Measurements from ENCODE around the gene PTPRN. TPM values are rescaled to one million over a fixed set of nuclear protein-coding genes. Genes with fewer than 3 reads are reported as not detected.

Gene PTPRN
- total RNA-seq, 1 experiment from 2014 or later = not detected

GRCh38 chr2:219243291-219243761, 65.9 kb downstream of the PTPRN start:
- no peak overlapping the region for H3K4me3 ChIP-seq (replicated peaks in 1 of 2; ENCODE audit: low read depth in 1 of 2, low read length in 2 of 2)
- no peaks in the 10 kb centered on the region for H4K20me1 ChIP-seq (ENCODE audit: insufficient read depth)
- ChIA-PET POLR2A (no interaction called here), RAD21 (ENCODE audit: low non-redundant PET in 1 of 2, low total read pairs in 2 of 2, uncharacterized antibody in 2 of 2, unreplicated experiment in 2 of 2) (no interaction called here), CTCF (no interaction called here)
- no peak overlapping the region for H3K4me2 ChIP-seq (ENCODE audit: low read length)
- H3K9ac ChIP-seq (ENCODE audit: low read length) = no peak overlapping the region
- H3K27me3 ChIP-seq (ENCODE audit: insufficient read depth, low read length) = no peaks in the 10 kb centered on the region
- H3K9me2 ChIP-seq (ENCODE audit: insufficient read depth) = no peaks in the 10 kb centered on the region
- H3K36me3 ChIP-seq (ENCODE audit: control insufficient read depth in 1 of 2, insufficient read depth in 2 of 2, low read length in 2 of 2) = peaks cover 0 to 5% of the 10 kb centered on the region in 2 experiments; a peak in 3 of 4 replicates
- H3K4me1 ChIP-seq (ENCODE audit: control insufficient read depth in 1 of 2, insufficient read depth in 2 of 2, low read length in 2 of 2) = peaks cover 8 to 19% of the 10 kb centered on the region in 2 experiments
- DNase-seq (ENCODE audit: low read depth, low spot score) = no peak
- no peak overlapping the region for H2AFZ ChIP-seq (ENCODE audit: low read depth, low read length, poor library complexity, severe bottlenecking)
- no peak for ATAC-seq
- H3K79me2 ChIP-seq (ENCODE audit: insufficient read depth, low read length) = peaks cover 14% of the 10 kb centered on the region; the same call in 1 of the 2 replicates
- intact Hi-C loops (cut with micrococcal nuclease) = no loop called here
- H3K9me3 ChIP-seq (ENCODE audit: control insufficient read depth in 1 of 2, insufficient read depth in 1 of 2, low read depth in 1 of 2, low read length in 2 of 2) = no peaks in the 10 kb centered on the region
- no peak overlapping the region for H3K27ac ChIP-seq (ENCODE audit: low read depth, low read length)
- no peak for TF ChIP-seq ZBTB33 (IDR thresholded peaks at IDR 0.05; ENCODE audit: extremely low read depth, insufficient replicate concordance, low read length)
- TF ChIP-seq SP1 (IDR thresholded peaks at IDR 0.05; ENCODE audit: low read depth) = no peak
- TF ChIP-seq CTCF (IDR thresholded peaks at IDR 0.05 in 2 of 3, conservative IDR thresholded peaks at IDR 0.05 in 1 of 3; ENCODE audit: borderline replicate concordance in 1 of 3, insufficient read depth in 1 of 3, low read depth in 2 of 3, low read length in 2 of 3) = no peak
- TF ChIP-seq JUND (IDR thresholded peaks at IDR 0.05) = no peak
- TF ChIP-seq MAX (IDR thresholded peaks at IDR 0.05) = no peak
- no peak for TF ChIP-seq ZNF274 (IDR thresholded peaks at IDR 0.05; ENCODE audit: low read depth, low read length)
- no peak for TF ChIP-seq FOSL1 (IDR thresholded peaks at IDR 0.05; ENCODE audit: low read depth)
- no peak for TF ChIP-seq YY1 (IDR thresholded peaks at IDR 0.05; ENCODE audit: extremely low read depth, insufficient replicate concordance, low read depth, low read length)
- TF ChIP-seq EZH2 (IDR thresholded peaks at IDR 0.05) = no peak
- no peak for TF ChIP-seq RAD21 (IDR thresholded peaks at IDR 0.05; ENCODE audit: low read depth)
- TF ChIP-seq EZH2phosphoT487 (IDR thresholded peaks at IDR 0.05; ENCODE audit: borderline replicate concordance) = no peak
- TF ChIP-seq SIN3A (IDR thresholded peaks at IDR 0.05; ENCODE audit: low read depth) = no peak
- no peak for TF ChIP-seq ATF3 (IDR thresholded peaks at IDR 0.05)
- no peak for TF ChIP-seq EGR1 (IDR thresholded peaks at IDR 0.05; ENCODE audit: low read depth)
- no peak for TF ChIP-seq ZFX (IDR thresholded peaks at IDR 0.05)
- no peak for TF ChIP-seq POLR2A (IDR thresholded peaks at IDR 0.05; ENCODE audit: borderline replicate concordance, extremely low read depth, insufficient read depth, insufficient read length)
- no peak for TF ChIP-seq REST (IDR thresholded peaks at IDR 0.05; ENCODE audit: low read depth)
- TF ChIP-seq SRF (IDR thresholded peaks at IDR 0.05; ENCODE audit: low read depth) = no peak
- no peak for TF ChIP-seq CEBPB (IDR thresholded peaks at IDR 0.05; ENCODE audit: low read depth)
- no TSS peak for BruUV-seq (replicated peaks)

Measured in HCT116 (cell line).